Osteoblast (primary cell): ENCODE data around the gene SAMD4A. TPM values are rescaled to one million over a fixed set of nuclear protein-coding genes. Genes with fewer than 3 reads are reported as not detected.

Experiments used
- DNase-seq: peaks from one replicate; pipeline ENCODE4 v3.0.0; 2011; ENCODE audit warnings: low spot score, mixed read lengths; ENCODE audit not compliant: insufficient read length; ENCODE audit errors: missing footprints
- H2AFZ ChIP-seq: 2 replicates; pipeline ENCODE4 v1.6.0; 2011; ENCODE audit warnings: mild to moderate bottlenecking, low read length
- H3K27ac ChIP-seq: 2 replicates; pipeline ENCODE4 v1.5.1; 2011; ENCODE audit warnings: mild to moderate bottlenecking, low read depth, low read length, moderate library complexity
- H3K27me3 ChIP-seq: 2 replicates; pipeline ENCODE4 v1.6.0; 2012; ENCODE audit warnings: mild to moderate bottlenecking, control low read depth, inconsistent platforms, low read length, moderate library complexity; ENCODE audit not compliant: insufficient read depth
- H3K36me3 ChIP-seq: 2 replicates; pipeline ENCODE4 v1.5.1; 2011; ENCODE audit warnings: mild to moderate bottlenecking, low read length, control low read depth, moderate library complexity; ENCODE audit not compliant: insufficient read depth
- H3K4me1 ChIP-seq: 2 replicates; pipeline ENCODE4 v1.5.1; 2011; ENCODE audit warnings: mild to moderate bottlenecking, low read length, control low read depth, moderate library complexity; ENCODE audit not compliant: insufficient read depth
- H3K4me2 ChIP-seq: 2 replicates; pipeline ENCODE4 v1.6.0; 2011; ENCODE audit warnings: mild to moderate bottlenecking, low read length; ENCODE audit not compliant: insufficient read depth
- H3K4me3 ChIP-seq: fragments of 200-600 bp; sonication (generic); 3 replicates; pipeline ENCODE4 v1.5.1; 2012; ENCODE audit warnings: mild to moderate bottlenecking, low read length, inconsistent platforms; ENCODE audit not compliant: insufficient read depth
- H3K79me2 ChIP-seq: 2 replicates; pipeline ENCODE4 v1.6.0; 2012; ENCODE audit warnings: mild to moderate bottlenecking, low read length, control low read depth, inconsistent platforms; ENCODE audit not compliant: insufficient read depth
- H3K9me3 ChIP-seq: 2 replicates; pipeline ENCODE4 v1.5.1; 2011; ENCODE audit warnings: low read depth, low read length, control low read depth
- H4K20me1 ChIP-seq: 2 replicates; pipeline ENCODE4 v1.6.0; 2012; ENCODE audit warnings: mild to moderate bottlenecking, low read length, control low read depth; ENCODE audit not compliant: insufficient read depth
- CTCF ChIP-seq: IDR thresholded peaks from 2 replicates; pipeline ENCODE4 v1.5.1; 2011; ENCODE audit warnings: mild to moderate bottlenecking, low read depth, low read length, moderate library complexity; ENCODE audit errors: extremely low read depth
- total RNA-seq: library from RNA; depleted of rRNA; stranded (reverse); fragments of >200 nt; gene quantifications from 2 replicates; pipeline ENCODE4 v1.2.3, GENCODE V29; 2012

The SAMD4A gene
- total RNA-seq, 1 donor = 26.1 TPM

DNA sequence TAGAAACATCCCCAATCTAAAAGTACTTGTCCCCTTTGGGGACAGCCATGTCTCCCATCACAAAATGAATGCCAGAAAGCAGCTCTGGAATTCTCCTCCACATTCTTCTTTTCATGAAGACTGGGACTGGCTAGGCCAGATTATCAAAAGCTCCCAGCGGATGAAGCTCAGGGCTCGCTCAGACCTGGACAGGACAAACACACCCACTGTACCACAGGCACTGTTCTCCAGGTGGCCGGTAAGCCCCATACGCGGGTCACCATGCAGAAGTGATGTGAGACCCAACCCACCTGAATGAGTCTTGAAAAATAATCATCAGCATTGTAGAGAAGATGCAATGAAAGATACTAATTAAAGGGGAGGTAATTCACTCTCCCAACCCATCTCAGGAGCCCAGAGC lies 250.6 kb downstream of the SAMD4A start:
- Histone ChIP-seq H3K27ac (no peak overlapping the region), H4K20me1 (no peaks in the 10 kb centered on the region), H3K4me2 (no peak overlapping the region), H3K4me3 (no peak overlapping the region), H3K79me2 (no peaks in the 10 kb centered on the region), H3K36me3 (no peaks in the 10 kb centered on the region), H2AFZ (no peak overlapping the region), H3K27me3 (peaks cover 3% of the 10 kb centered on the region), H3K4me1 (peaks cover 21% of the 10 kb centered on the region), H3K9me3 (no peaks in the 10 kb centered on the region)
- TF ChIP-seq CTCF = no peak
- DNase-seq = no peak

DNA sequence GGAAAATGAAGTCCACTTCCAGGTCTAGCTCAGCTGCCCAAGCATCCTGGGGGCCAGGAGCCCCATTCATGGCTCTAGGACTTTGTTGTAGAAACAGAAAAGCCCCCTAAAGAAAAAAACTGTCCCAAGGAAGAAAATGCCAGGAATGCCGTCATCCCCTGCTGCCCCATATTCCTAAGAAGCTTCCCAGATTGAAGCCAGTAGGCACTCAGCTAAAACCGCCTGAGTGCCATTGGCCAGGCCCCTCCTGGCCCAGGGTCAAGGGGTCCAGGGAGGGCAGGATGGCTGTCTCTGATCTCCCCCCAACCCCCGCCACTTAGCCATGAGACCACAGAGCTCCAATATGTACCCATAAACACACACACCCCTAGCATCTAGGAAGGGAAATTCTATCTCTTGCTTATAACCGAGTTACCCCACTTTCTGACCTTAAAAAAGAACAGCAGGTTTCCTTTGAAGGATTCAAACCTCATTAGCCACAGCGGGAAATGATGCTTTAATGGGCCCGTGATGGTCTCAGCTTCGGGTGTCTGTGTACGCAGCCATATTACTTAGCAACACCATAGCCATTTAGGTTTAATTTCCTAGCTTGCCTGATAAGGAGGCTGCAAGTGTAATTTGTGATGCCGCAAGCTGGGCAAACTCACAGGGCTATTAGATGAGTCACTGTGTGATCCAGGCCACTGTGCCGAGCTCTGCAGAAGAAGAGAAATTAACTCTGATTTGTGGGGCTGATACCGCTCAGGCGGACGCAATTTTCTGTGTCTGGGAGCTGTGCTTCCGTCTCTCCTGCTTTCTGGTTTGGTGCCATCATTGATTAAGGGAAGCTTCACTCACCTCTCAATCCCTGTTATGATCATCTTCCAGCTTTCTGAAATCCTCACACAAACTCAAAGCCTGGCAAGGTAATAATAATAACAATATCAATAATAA lies 251.5 kb downstream of the SAMD4A start:
- Histone ChIP-seq H2AFZ (peak overlapping the region; percentile 80), H3K27ac (peak overlapping the region; percentile 51), H3K4me2 (peak overlapping the region; percentile 76), H3K9me3 (peaks cover 1% of the 10 kb centered on the region), H3K36me3 (no peaks in the 10 kb centered on the region), H3K27me3 (peaks cover 3% of the 10 kb centered on the region), H4K20me1 (no peaks in the 10 kb centered on the region), H3K4me3 (peak overlapping the region; percentile 30), H3K79me2 (no peaks in the 10 kb centered on the region), H3K4me1 (peaks cover 21% of the 10 kb centered on the region)
- no peak for TF ChIP-seq CTCF
- DNase-seq = peak; percentile 86

DNA sequence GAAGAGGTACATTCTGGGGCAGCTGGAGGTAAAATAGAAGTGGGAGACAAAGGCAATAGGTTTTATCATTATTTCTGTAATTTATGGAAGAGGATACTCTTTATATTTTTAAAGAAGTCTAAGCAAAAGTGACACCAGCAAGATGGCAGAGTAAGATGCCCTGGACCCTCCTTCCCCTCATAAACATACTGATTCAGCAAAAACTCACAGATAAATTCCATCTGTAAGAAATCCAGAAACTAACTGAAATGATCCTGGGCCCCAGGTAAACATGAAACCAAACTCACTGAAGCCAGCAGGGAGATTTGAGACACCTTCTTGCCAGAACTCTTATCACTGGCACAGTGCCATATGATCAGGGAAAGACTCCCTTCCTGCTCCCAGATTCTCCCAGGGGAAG lies 255.8 kb downstream of the SAMD4A start:
- H3K79me2 ChIP-seq = no peaks in the 10 kb centered on the region
- H4K20me1 ChIP-seq = no peaks in the 10 kb centered on the region
- H3K27me3 ChIP-seq = peaks cover 3% of the 10 kb centered on the region
- TF ChIP-seq CTCF = no peak
- H3K27ac ChIP-seq = no peak overlapping the region
- no peak overlapping the region for H3K4me2 ChIP-seq
- peaks cover 13% of the 10 kb centered on the region for H3K4me1 ChIP-seq
- no peak for DNase-seq
- no peaks in the 10 kb centered on the region for H3K36me3 ChIP-seq
- H3K4me3 ChIP-seq = no peak overlapping the region
- H2AFZ ChIP-seq = no peak overlapping the region
- peaks cover 1% of the 10 kb centered on the region for H3K9me3 ChIP-seq

DNA sequence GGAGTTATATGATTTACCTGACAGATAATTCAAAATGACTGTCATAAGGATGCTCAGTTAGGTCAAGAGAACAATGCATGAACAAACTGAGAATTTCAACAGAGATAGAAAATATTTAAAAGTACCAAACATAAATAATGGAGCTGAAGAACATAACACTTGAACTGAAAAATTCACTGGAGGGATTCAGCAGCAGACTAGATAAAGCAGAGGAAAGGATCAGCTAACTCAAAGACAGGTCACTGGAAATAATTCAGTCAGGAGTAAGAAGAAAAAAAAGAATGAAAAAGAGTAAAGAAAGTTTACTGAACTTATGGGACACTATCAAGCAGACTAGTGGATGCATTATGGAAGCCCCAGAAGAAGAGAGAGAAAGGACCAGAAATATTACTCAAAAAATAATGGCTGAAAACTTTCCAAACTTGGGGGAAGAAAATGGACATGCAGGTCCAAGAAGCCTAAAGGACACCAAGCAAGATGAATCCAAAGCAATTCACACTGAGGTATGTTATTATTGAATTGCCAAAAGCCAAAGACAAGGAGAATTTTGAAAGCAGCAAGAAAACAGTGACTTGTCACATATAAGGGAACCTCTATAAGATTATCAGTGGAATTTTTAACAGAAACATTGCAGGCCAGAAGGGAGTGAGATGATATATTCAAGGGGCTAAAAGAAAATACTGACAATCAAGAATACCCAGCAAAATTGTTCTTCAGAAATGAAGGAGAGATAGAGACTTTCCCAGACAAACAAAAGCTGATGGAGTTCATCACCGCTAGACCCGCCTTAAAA lies 257.0 kb downstream of the SAMD4A start:
- Histone ChIP-seq H3K79me2 (no peaks in the 10 kb centered on the region), H3K27me3 (peaks cover 3% of the 10 kb centered on the region), H3K4me1 (peaks cover 3% of the 10 kb centered on the region), H3K27ac (no peak overlapping the region), H4K20me1 (no peaks in the 10 kb centered on the region), H3K36me3 (no peaks in the 10 kb centered on the region), H2AFZ (no peak overlapping the region), H3K4me2 (no peak overlapping the region), H3K9me3 (peaks cover 1% of the 10 kb centered on the region), H3K4me3 (no peak overlapping the region)
- no peak for DNase-seq
- no peak for TF ChIP-seq CTCF
